CD4-positive, alpha-beta memory T cell (primary cell): ENCODE data around the gene POTEI. TPM values are rescaled to one million over a fixed set of nuclear protein-coding genes. Genes with fewer than 3 reads are reported as not detected.
"Not testable (repeated sequence)": the region's sequence is repeated elsewhere in the genome, so short reads cannot be mapped to it uniquely, and the experiment has no call there.

ENCODE experiments used
- CTCF ChIA-PET: fragments of 350-600 bp; sonication (Branson Sonifier 250); formaldehyde crosslinking; loops from one replicate; lab custom pipeline; 2021; ENCODE audit warnings: inconsistent platforms; ENCODE audit not compliant: partially characterized antibody; lab: Charles Lee
- POLR2A ChIA-PET: fragments of 350-600 bp; sonication (Branson Sonifier 250); formaldehyde crosslinking; loops from one replicate; lab custom pipeline; 2021; ENCODE audit not compliant: partially characterized antibody; lab: Charles Lee
- DNase-seq, 5 donors: peaks; one replicate each; pipeline versions ENCODE4 v3.0.0 to v3.0.0-alpha.2; 2020 to 2022; ENCODE audit warnings: mixed read lengths in 1 of 5
- H3K27ac ChIP-seq: one replicate; pipeline ENCODE4 v1.7.0; 2013; ENCODE audit warnings: low read depth, low read length
- H3K27me3 ChIP-seq: 2 replicates; pipeline ENCODE4 v1.7.0; 2013; ENCODE audit warnings: mild to moderate bottlenecking, low read length, moderate library complexity; ENCODE audit not compliant: insufficient read depth
- H3K36me3 ChIP-seq: 2 replicates; pipeline ENCODE4 v1.7.0; 2013; ENCODE audit warnings: mild to moderate bottlenecking, low read length, moderate library complexity; ENCODE audit not compliant: insufficient read depth
- H3K4me1 ChIP-seq: 2 replicates; pipeline ENCODE4 v1.7.0; 2013; ENCODE audit warnings: mild to moderate bottlenecking, low read length, moderate library complexity; ENCODE audit not compliant: insufficient read depth
- H3K4me3 ChIP-seq, 2 donors: one replicate each; pipeline ENCODE4 v1.7.0; 2013; ENCODE audit warnings: low read length in 2 of 2, mild to moderate bottlenecking in 1 of 2
- H3K9me3 ChIP-seq, 2 donors: one replicate each; pipeline ENCODE4 v1.7.0; 2013; ENCODE audit warnings: low read length in 2 of 2, control low read depth in 1 of 2; ENCODE audit not compliant: control insufficient read depth in 1 of 2
- H3K27ac Mint-ChIP-seq, 7 donors: one replicate each; pipeline ENCODE4 v1.8.0; 2020 to 2021; ENCODE audit warnings: mixed read lengths in 7 of 7, mild to moderate bottlenecking in 6 of 7, inconsistent platforms in 3 of 7, moderate library complexity in 3 of 7
- H3K27me3 Mint-ChIP-seq, 2 donors: one replicate each; pipeline ENCODE4 v1.8.0; 2020 to 2021; ENCODE audit warnings: mixed read lengths in 2 of 2
- H3K36me3 Mint-ChIP-seq, 2 donors: one replicate each; pipeline ENCODE4 v1.8.0; 2020 to 2021; ENCODE audit warnings: mixed read lengths in 2 of 2, inconsistent platforms in 1 of 2, mild to moderate bottlenecking in 1 of 2
- H3K4me1 Mint-ChIP-seq, 4 donors: one replicate each; pipeline ENCODE4 v1.8.0; 2020 to 2021; ENCODE audit warnings: mixed read lengths in 4 of 4, mild to moderate bottlenecking in 1 of 4
- H3K4me3 Mint-ChIP-seq, 8 donors: one replicate each; pipeline ENCODE4 v1.8.0; 2020 to 2021; ENCODE audit warnings: mixed read lengths in 8 of 8, mild to moderate bottlenecking in 7 of 8, moderate library complexity in 6 of 8, inconsistent platforms in 3 of 8
- H3K9me3 Mint-ChIP-seq, 8 donors: one replicate each; pipeline ENCODE4 v1.8.0; 2020 to 2021; ENCODE audit warnings: mixed read lengths in 8 of 8, mild to moderate bottlenecking in 5 of 8, inconsistent platforms in 3 of 8, moderate library complexity in 1 of 8
- intact Hi-C: fragments of 100-400 bp; cut with micrococcal nuclease; formaldehyde crosslinking; loops from one replicate; pipeline ENCODE4 v1.15.1; 2023
- polyA plus RNA-seq, 2 donors: library from polyadenylated mRNA; unstranded; fragments of 300-500 nt; fragmentation: Illumina TruSeq; gene quantifications; one replicate each; pipeline ENCODE4 v1.2.3, GENCODE V29; 2021
- total RNA-seq, 2 experiments: library from RNA; stranded (reverse); gene quantifications; one replicate each; pipeline ENCODE4 v1.2.3, GENCODE V29; 2021

POTEI gene
- total and polyA plus RNA-seq, 4 experiments from 2014 or later: not detected

DNA sequence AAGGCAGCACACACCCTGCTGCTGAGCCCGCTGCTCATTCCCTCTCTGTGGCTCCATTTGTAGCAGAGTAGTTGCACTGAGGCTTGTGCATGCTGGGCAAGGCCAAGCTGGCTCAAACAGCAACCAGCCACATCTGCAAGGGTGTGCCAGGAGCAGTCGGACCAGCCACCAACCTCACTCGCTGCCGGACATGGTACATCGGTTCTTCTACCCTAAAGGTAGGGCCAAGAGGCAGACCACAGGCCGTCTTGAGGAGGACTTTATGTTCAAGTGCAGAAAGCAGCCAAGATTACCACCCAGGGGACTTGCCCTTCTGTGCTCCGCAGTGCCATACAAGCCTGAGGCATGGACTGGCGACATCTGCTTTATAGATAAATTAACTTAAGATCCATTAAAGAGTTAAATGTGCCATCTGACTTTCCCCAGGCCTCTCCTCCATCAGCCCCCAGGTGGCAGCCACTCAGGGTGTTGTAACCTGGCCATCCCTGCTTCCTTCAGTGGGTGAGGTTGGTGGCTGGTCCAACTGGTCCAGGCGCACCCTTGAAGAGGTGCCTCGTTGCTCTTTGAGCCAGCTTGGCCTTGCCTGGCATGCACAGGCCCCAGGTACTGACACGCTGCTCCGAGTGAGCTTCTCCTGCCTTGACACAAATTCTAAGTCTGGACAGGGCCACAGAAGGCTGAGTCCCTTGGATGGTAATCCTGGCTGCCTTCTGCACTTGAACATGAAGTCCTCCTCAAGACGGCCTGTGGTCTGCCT lies 55.0 kb downstream of the POTEI start:
- DNase-seq, H3K4me1 Mint-ChIP-seq, H3K4me1 ChIP-seq, H3K27ac Mint-ChIP-seq, H3K36me3 Mint-ChIP-seq, H3K27ac ChIP-seq, POLR2A ChIA-PET, H3K4me3 Mint-ChIP-seq, H3K36me3 ChIP-seq, H3K27me3 Mint-ChIP-seq, H3K27me3 ChIP-seq, H3K9me3 ChIP-seq, H3K4me3 ChIP-seq, H3K9me3 Mint-ChIP-seq, intact Hi-C loops, CTCF ChIA-PET: not testable (repeated sequence)

DNA sequence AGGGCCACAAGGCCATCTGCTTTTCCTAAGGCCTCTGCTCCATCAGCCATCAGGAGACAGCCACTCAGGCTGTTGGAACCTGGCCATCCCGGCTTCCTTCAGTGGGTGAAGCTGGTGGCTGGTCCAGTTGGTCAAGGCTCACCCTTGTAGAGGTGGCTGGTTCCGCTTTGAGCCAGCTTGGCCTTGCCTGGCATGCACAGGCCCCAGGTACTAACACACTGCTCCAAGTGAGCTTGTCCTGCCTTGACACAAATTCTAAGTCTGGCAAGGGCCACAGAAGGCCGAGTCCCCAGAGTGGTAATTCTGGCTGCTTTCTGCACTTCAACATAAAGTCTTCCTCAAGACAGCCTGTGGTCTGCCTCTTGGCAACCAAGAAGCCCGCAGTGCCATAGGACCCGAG lies 56.2 kb downstream of the POTEI start:
- not testable (repeated sequence) for H3K9me3 Mint-ChIP-seq

DNA sequence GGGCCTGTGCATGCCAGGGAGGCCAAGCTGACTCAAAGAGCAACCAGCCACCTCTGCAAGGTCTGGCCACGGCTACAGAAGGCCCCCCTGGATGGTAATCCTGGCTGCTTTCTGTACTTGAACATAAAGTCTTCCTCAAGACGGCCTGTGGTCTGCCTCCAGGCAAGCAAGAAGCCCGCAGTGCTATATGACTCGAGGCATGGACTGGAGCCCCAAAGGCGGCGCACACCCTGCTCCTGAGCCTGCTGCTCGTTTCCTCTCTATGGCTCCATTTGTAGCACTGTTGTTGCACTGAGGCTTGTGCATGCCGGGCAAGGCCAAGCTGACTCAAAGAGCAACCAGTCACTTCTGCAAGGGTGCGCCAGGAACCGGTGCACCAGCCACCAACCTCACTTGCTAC lies 57.3 kb downstream of the POTEI start:
- H3K9me3 ChIP-seq, POLR2A ChIA-PET, H3K4me1 Mint-ChIP-seq, DNase-seq, H3K36me3 ChIP-seq, H3K9me3 Mint-ChIP-seq, H3K4me1 ChIP-seq, CTCF ChIA-PET, H3K4me3 ChIP-seq, H3K27me3 Mint-ChIP-seq, H3K27ac ChIP-seq, H3K4me3 Mint-ChIP-seq, H3K36me3 Mint-ChIP-seq, H3K27ac Mint-ChIP-seq, intact Hi-C loops, H3K27me3 ChIP-seq: not testable (repeated sequence)

More for the DNA sequence above, 56.2 kb downstream of the POTEI start:
- H3K9me3 ChIP-seq, H3K4me3 Mint-ChIP-seq, intact Hi-C loops, H3K27ac Mint-ChIP-seq, H3K27ac ChIP-seq, H3K4me1 Mint-ChIP-seq, H3K36me3 Mint-ChIP-seq, H3K36me3 ChIP-seq, H3K4me1 ChIP-seq, H3K27me3 Mint-ChIP-seq, DNase-seq, CTCF ChIA-PET, H3K4me3 ChIP-seq, POLR2A ChIA-PET, H3K27me3 ChIP-seq: not testable (repeated sequence)

DNA sequence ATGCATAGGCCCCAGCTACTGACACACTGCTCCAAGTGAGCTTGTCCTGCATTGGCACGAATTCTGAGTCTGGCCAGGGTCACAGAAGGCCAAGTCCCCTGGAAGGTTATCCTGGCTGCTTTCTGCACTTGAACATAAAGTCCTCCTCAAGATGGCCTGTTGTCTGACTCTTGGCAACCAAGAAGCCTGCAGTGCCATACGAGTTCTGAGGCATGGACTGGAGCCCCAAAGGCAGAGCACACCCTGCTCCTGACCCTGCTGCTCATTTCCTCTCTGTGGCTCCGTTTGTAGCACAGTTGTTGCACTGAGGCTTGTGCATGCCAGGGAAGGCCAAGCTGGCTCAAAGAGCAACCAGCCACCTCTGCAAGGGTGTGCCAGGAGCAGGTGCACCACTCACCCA lies 57.9 kb downstream of the POTEI start:
- H3K27me3 Mint-ChIP-seq, H3K9me3 Mint-ChIP-seq, intact Hi-C loops, H3K4me1 ChIP-seq, H3K27me3 ChIP-seq, H3K27ac ChIP-seq, H3K4me3 Mint-ChIP-seq, H3K4me3 ChIP-seq, H3K27ac Mint-ChIP-seq, CTCF ChIA-PET, POLR2A ChIA-PET, H3K36me3 ChIP-seq, H3K9me3 ChIP-seq, H3K36me3 Mint-ChIP-seq, H3K4me1 Mint-ChIP-seq, DNase-seq: not testable (repeated sequence)

DNA sequence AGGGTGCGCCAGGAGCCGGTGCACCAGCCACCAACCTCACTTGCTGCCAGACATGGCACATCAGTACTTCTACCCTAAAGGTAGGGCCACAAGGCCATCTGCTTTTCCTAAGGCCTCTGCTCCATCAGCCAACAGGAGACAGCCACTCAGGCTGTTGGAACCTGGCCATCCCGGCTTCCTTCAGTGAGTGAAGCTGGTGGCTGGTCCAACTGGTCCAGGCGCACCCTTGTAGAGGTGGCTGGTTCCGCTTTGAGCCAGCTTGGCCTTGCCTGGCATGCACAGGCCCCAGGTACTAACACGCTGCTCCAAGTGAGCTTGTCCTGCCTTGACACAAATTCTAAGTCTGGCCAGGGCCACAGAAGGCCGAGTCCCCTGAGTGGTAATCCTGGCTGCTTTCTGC lies 58.8 kb downstream of the POTEI start:
- H3K4me3 ChIP-seq, DNase-seq, intact Hi-C loops, H3K27ac Mint-ChIP-seq, H3K27me3 Mint-ChIP-seq, CTCF ChIA-PET, H3K27ac ChIP-seq, H3K36me3 ChIP-seq, H3K4me1 Mint-ChIP-seq, POLR2A ChIA-PET, H3K9me3 Mint-ChIP-seq, H3K36me3 Mint-ChIP-seq, H3K4me1 ChIP-seq, H3K4me3 Mint-ChIP-seq, H3K9me3 ChIP-seq, H3K27me3 ChIP-seq: not testable (repeated sequence)

DNA sequence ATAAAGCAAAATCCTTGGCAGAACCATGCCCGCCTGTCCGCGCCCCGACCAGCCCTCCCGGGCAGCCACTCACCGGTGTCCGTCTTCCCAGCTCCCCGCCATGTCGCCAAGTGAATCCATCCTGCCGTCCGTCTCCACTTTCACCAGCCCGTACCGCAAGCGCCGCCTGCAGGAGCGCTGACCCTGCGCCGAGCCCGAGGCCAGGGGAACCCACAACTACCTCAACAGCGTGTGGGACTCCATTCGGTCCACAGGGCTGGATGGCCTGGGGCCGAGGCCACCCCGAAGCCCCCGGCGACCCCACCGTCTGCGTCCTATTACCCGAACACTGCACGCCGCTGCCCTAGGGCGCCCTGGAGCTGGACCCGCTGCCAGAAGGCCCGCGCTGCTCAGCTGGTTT lies 81.5 kb downstream of the POTEI start:
- H3K27ac ChIP-seq, H3K4me1 ChIP-seq, H3K36me3 ChIP-seq, H3K9me3 ChIP-seq, DNase-seq, H3K9me3 Mint-ChIP-seq, H3K27me3 ChIP-seq, H3K4me1 Mint-ChIP-seq, H3K36me3 Mint-ChIP-seq, H3K4me3 ChIP-seq, intact Hi-C loops, H3K27me3 Mint-ChIP-seq, POLR2A ChIA-PET, CTCF ChIA-PET: not testable (repeated sequence)
- Mint-ChIP-seq H3K4me3 (peak overlapping the region in 7 of 8 donors; percentile 31 to 72 (median 39)), H3K27ac (peak overlapping the region in 1 of 7 donors; percentile 43)

DNA sequence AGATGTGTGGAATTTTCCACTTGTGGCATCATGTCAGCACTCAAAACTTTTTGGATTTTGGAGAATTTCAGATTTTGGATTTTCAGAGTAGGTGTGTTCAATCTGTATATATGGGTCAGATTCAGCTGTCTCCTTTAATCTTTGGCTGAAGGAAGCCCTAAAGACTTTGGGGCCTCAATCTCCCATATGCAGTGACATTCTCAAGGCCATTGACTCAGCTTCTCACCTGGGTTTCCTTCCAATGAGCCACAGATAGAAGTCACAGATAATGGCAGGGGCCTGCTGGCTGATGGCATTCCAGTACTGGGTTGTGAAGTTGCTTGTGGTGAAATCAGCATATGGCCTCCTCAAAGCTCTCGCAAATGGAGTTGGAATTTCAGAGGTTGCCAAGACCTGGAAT lies 90.3 kb downstream of the POTEI start:
- H3K4me3 ChIP-seq, H3K9me3 Mint-ChIP-seq, H3K9me3 ChIP-seq, DNase-seq, H3K4me3 Mint-ChIP-seq, POLR2A ChIA-PET, intact Hi-C loops, H3K4me1 ChIP-seq, H3K27ac ChIP-seq, H3K27me3 Mint-ChIP-seq, CTCF ChIA-PET, H3K27me3 ChIP-seq, H3K36me3 ChIP-seq, H3K27ac Mint-ChIP-seq, H3K4me1 Mint-ChIP-seq, H3K36me3 Mint-ChIP-seq: not testable (repeated sequence)

DNA sequence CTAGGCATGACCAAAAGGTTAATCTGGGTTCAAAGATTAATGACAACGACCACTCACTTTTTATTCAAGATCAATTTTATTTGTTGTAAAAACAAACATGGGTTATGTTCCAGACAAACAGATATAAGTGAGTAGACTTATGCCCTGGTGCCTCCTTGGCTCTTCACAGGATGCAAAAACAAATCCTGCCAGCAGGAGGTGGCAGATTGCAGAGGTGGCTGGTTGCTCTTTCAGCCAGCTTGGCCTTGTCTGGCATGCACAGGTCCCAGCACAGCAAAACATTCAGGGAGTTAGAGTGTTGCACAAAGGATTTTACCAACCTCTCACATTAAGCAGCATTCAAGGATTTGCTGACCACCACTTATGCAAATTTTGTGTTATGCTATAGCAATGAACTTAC lies 92.4 kb downstream of the POTEI start:
- H3K9me3 ChIP-seq, H3K27me3 Mint-ChIP-seq, H3K27ac Mint-ChIP-seq, H3K4me3 ChIP-seq, H3K36me3 ChIP-seq, DNase-seq, H3K27me3 ChIP-seq, CTCF ChIA-PET, POLR2A ChIA-PET, H3K27ac ChIP-seq, intact Hi-C loops, H3K9me3 Mint-ChIP-seq, H3K4me1 Mint-ChIP-seq, H3K36me3 Mint-ChIP-seq, H3K4me1 ChIP-seq, H3K4me3 Mint-ChIP-seq: not testable (repeated sequence)
